GM23338 (cell line): ENCODE data around the gene SH3BP2. TPM values are rescaled to one million over a fixed set of nuclear protein-coding genes. Genes with fewer than 3 reads are reported as not detected.
A peak's percentile ranks its signal among the peaks of the same experiment; 100 is the strongest.

Experiments
- ATAC-seq: fragments of 200-7000 bp; cut with Tn5 transposase; 3 replicates; pipeline ENCODE4 v1.9.1; 2020
- DNase-seq: peaks from one replicate; pipeline ENCODE4 v3.0.0-alpha.2; 2015; ENCODE audit warnings: low spot score
- H2AFZ ChIP-seq: fragments of 200-600 bp; sonication (generic); 2 replicates; pipeline ENCODE4 v1.8.0; 2016; ENCODE audit warnings: antibody characterized with exemption, mild to moderate bottlenecking, moderate library complexity
- H3F3A ChIP-seq: fragments of 200-600 bp; sonication (generic); replicated peaks from 2 replicates; pipeline ENCODE4 v1.8.0; 2017; ENCODE audit warnings: antibody characterized with exemption, mixed run types, low read depth
- H3K27ac ChIP-seq: fragments of 200-600 bp; sonication (generic); 2 replicates; pipeline ENCODE4 v1.6.1; 2016; ENCODE audit warnings: low read depth
- H3K27me3 ChIP-seq: fragments of 200-600 bp; sonication (generic); 2 replicates; pipeline ENCODE4 v1.8.0; 2016; ENCODE audit warnings: mild to moderate bottlenecking, mixed run types, moderate library complexity; ENCODE audit not compliant: insufficient read depth
- H3K36me3 ChIP-seq: fragments of 200-600 bp; sonication (generic); 2 replicates; pipeline ENCODE4 v1.8.0; 2016; ENCODE audit warnings: mild to moderate bottlenecking; ENCODE audit not compliant: insufficient read depth
- H3K4me1 ChIP-seq: fragments of 200-600 bp; sonication (generic); 2 replicates; pipeline ENCODE4 v1.8.0; 2016; ENCODE audit warnings: mild to moderate bottlenecking, moderate library complexity; ENCODE audit not compliant: insufficient read depth
- H3K4me2 ChIP-seq: fragments of 200-600 bp; sonication (generic); 2 replicates; pipeline ENCODE4 v1.7.1; 2017; ENCODE audit warnings: mixed run types
- H3K4me3 ChIP-seq: fragments of 200-600 bp; sonication (generic); 2 replicates; pipeline ENCODE4 v1.6.1; 2016; ENCODE audit warnings: mixed run types
- H3K79me2 ChIP-seq: fragments of 200-600 bp; sonication (generic); replicated peaks from 2 replicates; pipeline ENCODE4 v1.8.0; 2017; ENCODE audit warnings: mild to moderate bottlenecking; ENCODE audit not compliant: insufficient read depth
- H3K9me2 ChIP-seq: fragments of 200-600 bp; sonication (generic); 2 replicates; pipeline ENCODE4 v1.8.0; 2017; ENCODE audit not compliant: insufficient read depth
- H4K20me1 ChIP-seq: fragments of 200-600 bp; sonication (generic); replicated peaks from 2 replicates; pipeline ENCODE4 v1.8.0; 2017; ENCODE audit warnings: mild to moderate bottlenecking; ENCODE audit not compliant: insufficient read depth
- H3K27ac Mint-ChIP-seq: 2 replicates; pipeline ENCODE4 v1.8.0; 2020; ENCODE audit warnings: inconsistent platforms, mild to moderate bottlenecking, moderate library complexity, mixed read lengths
- H3K27me3 Mint-ChIP-seq: 3 replicates; pipeline ENCODE4 v1.8.0; 2022; ENCODE audit warnings: low read depth, mild to moderate bottlenecking, moderate library complexity, mixed read lengths, inconsistent platforms; ENCODE audit not compliant: insufficient read depth, poor library complexity
- H3K36me3 Mint-ChIP-seq: 3 replicates; pipeline ENCODE4 v1.8.0; 2021; ENCODE audit warnings: low read depth, mild to moderate bottlenecking, inconsistent platforms, moderate library complexity, mixed read lengths
- H3K4me1 Mint-ChIP-seq: 3 replicates; pipeline ENCODE4 v1.8.0; 2020; ENCODE audit warnings: mild to moderate bottlenecking, inconsistent platforms, mixed read lengths
- H3K4me3 Mint-ChIP-seq: 3 replicates; pipeline ENCODE4 v1.8.0; 2021; ENCODE audit warnings: moderate library complexity, mild to moderate bottlenecking, inconsistent platforms, mixed read lengths
- H3K9me3 Mint-ChIP-seq: 3 replicates; pipeline ENCODE4 v1.8.0; 2020; ENCODE audit warnings: moderate library complexity, mild to moderate bottlenecking, inconsistent platforms, mixed read lengths
- CREB1 ChIP-seq: fragments of 250-450 bp; sonication (Bioruptor Pico); IDR thresholded peaks from 2 replicates; pipeline ENCODE4 v1.5.0; 2020; ENCODE audit warnings: low read depth, mild to moderate bottlenecking, moderate library complexity
- EZH2 ChIP-seq: fragments of 200-600 bp; sonication (generic); IDR thresholded peaks from one replicate; pipeline ENCODE4 v1.8.0; 2017; ENCODE audit warnings: antibody characterized with exemption, mild to moderate bottlenecking, low read depth; ENCODE audit not compliant: unreplicated experiment
- JUNB ChIP-seq: IDR thresholded peaks from one replicate; pipeline ENCODE4 v1.6.1; 2016; ENCODE audit warnings: antibody characterized with exemption; ENCODE audit not compliant: unreplicated experiment
- NANOG ChIP-seq: IDR thresholded peaks from 2 replicates; pipeline ENCODE4 v1.6.1; 2016; ENCODE audit warnings: antibody characterized with exemption, borderline replicate concordance
- ZNF114 ChIP-seq: fragments of 250-450 bp; sonication (Bioruptor Pico); IDR thresholded peaks from 2 replicates; pipeline ENCODE4 v1.5.0; 2020; ENCODE audit warnings: mild to moderate bottlenecking, moderate library complexity
- polyA plus RNA-seq: library from polyadenylated mRNA; unstranded; fragments of >200 nt; fragmentation: Nextera tagmentation; extraction: Ambion mirVana; gene quantifications from 2 replicates; pipeline ENCODE4 v1.2.1, GENCODE V29; 2016
- total RNA-seq: library from RNA; depleted of rRNA; stranded (reverse); fragments of >200 nt; shearing (Covaris generic); gene quantifications from 2 replicates; pipeline ENCODE4 v1.2.3, GENCODE V29; 2014
- TF ChIP-seq, protein P1 (sequence below): fragments of 250-450 bp; sonication (Bioruptor Pico); IDR thresholded peaks from 2 replicates; pipeline ENCODE4 v1.5.0; 2020; ENCODE audit warnings: mild to moderate bottlenecking, moderate library complexity
- TF ChIP-seq, protein P2 (sequence below), 2 experiments: fragments of 200-600 bp in 1 of 2; sonication (generic) in 1 of 2; conservative IDR thresholded peaks; 2 replicates each; pipeline versions ENCODE4 v1.5.1 to v1.6.1; 2016 to 2017; ENCODE audit warnings: antibody characterized with exemption in 2 of 2, low read depth in 2 of 2, mild to moderate bottlenecking in 2 of 2, moderate library complexity in 1 of 2

SH3BP2 gene
- total and polyA plus RNA-seq, 2 experiments from 2014 or later: 15.2 to 43.9 TPM

DNA sequence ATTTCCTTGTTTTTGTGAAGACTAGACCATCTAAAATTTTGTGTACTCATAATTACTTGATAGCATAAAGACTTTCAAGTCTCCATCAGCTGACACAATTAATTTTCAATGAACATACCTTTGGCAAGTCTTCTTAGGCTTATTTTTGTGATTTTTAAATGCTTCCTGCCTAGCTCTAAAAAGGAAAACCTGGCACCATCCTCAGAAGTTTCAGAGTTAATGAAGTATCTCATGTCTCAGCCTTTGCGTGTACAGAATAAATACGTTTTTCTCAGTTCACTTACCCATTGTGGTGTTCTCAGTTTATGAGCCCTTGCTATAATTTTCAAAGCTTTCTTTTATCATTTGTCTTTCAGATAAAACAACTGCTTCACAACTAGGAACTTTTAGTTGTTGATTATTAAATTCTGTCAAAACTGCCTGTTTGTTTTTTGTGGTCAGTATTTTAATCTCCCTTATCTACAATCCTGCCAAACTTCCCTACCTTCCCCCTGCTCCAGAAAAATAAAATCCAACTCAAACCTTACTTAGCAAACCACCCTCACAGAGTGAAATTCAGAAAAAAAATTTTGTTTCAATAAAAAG lies 72.4 kb downstream of the SH3BP2 start (continued):
- TF ChIP-seq, protein P1, sequence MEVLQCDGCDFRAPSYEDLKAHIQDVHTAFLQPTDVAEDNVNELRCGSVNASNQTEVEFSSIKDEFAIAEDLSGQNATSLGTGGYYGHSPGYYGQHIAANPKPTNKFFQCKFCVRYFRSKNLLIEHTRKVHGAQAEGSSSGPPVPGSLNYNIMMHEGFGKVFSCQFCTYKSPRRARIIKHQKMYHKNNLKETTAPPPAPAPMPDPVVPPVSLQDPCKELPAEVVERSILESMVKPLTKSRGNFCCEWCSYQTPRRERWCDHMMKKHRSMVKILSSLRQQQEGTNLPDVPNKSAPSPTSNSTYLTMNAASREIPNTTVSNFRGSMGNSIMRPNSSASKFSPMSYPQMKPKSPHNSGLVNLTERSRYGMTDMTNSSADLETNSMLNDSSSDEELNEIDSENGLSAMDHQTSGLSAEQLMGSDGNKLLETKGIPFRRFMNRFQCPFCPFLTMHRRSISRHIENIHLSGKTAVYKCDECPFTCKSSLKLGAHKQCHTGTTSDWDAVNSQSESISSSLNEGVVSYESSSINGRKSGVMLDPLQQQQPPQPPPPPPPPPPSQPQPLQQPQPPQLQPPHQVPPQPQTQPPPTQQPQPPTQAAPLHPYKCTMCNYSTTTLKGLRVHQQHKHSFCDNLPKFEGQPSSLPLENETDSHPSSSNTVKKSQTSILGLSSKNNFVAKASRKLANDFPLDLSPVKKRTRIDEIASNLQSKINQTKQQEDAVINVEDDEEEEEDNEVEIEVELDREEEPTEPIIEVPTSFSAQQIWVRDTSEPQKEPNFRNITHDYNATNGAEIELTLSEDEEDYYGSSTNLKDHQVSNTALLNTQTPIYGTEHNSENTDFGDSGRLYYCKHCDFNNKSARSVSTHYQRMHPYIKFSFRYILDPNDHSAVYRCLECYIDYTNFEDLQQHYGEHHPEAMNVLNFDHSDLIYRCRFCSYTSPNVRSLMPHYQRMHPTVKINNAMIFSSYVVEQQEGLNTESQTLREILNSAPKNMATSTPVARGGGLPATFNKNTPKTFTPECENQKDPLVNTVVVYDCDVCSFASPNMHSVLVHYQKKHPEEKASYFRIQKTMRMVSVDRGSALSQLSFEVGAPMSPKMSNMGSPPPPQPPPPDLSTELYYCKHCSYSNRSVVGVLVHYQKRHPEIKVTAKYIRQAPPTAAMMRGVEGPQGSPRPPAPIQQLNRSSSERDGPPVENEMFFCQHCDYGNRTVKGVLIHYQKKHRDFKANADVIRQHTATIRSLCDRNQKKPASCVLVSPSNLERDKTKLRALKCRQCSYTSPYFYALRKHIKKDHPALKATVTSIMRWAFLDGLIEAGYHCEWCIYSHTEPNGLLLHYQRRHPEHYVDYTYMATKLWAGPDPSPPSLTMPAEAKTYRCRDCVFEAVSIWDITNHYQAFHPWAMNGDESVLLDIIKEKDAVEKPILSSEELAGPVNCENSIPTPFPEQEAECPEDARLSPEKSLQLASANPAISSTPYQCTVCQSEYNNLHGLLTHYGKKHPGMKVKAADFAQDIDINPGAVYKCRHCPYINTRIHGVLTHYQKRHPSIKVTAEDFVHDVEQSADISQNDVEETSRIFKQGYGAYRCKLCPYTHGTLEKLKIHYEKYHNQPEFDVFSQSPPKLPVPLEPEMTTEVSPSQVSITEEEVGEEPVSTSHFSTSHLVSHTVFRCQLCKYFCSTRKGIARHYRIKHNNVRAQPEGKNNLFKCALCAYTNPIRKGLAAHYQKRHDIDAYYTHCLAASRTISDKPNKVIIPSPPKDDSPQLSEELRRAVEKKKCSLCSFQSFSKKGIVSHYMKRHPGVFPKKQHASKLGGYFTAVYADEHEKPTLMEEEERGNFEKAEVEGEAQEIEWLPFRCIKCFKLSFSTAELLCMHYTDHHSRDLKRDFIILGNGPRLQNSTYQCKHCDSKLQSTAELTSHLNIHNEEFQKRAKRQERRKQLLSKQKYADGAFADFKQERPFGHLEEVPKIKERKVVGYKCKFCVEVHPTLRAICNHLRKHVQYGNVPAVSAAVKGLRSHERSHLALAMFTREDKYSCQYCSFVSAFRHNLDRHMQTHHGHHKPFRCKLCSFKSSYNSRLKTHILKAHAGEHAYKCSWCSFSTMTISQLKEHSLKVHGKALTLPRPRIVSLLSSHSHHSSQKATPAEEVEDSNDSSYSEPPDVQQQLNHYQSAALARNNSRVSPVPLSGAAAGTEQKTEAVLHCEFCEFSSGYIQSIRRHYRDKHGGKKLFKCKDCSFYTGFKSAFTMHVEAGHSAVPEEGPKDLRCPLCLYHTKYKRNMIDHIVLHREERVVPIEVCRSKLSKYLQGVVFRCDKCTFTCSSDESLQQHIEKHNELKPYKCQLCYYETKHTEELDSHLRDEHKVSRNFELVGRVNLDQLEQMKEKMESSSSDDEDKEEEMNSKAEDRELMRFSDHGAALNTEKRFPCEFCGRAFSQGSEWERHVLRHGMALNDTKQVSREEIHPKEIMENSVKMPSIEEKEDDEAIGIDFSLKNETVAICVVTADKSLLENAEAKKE (CRISPR knock-in tag): no peak
- TF ChIP-seq EZH2: no peak
- TF ChIP-seq, protein P2, sequence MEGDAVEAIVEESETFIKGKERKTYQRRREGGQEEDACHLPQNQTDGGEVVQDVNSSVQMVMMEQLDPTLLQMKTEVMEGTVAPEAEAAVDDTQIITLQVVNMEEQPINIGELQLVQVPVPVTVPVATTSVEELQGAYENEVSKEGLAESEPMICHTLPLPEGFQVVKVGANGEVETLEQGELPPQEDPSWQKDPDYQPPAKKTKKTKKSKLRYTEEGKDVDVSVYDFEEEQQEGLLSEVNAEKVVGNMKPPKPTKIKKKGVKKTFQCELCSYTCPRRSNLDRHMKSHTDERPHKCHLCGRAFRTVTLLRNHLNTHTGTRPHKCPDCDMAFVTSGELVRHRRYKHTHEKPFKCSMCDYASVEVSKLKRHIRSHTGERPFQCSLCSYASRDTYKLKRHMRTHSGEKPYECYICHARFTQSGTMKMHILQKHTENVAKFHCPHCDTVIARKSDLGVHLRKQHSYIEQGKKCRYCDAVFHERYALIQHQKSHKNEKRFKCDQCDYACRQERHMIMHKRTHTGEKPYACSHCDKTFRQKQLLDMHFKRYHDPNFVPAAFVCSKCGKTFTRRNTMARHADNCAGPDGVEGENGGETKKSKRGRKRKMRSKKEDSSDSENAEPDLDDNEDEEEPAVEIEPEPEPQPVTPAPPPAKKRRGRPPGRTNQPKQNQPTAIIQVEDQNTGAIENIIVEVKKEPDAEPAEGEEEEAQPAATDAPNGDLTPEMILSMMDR (conservative IDR thresholded peaks at IDR 0.05; ENCODE audit: low read depth in 2 of 2): no peak

DNA sequence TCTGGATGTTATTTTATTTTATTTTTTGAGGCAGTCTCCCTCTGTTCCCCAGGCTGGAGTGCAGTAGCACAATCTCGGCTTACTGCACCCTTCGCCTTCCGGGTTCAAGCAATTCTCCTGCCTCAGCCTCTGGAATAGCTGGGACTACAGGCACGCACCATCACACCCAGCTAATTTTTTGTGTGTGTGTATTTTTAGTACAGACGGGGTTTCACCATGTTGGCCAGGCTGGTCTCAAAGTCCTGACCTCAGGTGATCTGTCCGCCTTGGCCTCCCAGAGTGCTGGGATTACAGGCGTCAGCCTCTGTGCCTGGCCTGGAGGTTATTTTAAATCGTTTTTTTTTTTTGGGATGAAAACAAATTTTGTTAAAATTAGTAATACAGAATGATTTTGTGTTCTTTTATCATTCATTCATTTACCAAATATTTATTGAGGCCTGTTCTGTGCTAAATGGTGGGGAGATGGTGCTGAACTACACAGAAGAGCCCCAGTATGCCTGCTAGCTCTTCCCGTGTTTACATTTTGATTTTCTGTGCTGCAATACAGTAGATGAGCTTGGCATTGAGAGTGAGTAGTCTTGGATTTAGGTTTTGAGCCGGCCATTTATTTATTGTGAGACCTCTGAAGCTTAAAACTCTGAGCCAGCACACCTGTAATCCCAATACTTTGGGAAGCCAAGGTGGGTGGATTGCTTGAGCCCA lies 73.4 kb downstream of the SH3BP2 start:
- peaks cover 65% of the 10 kb centered on the region for H3K4me1 Mint-ChIP-seq
- H3K4me3 ChIP-seq: no peak overlapping the region
- ATAC-seq: no peak
- H3F3A ChIP-seq: 0 out of 2 replicates have a peak, but pooled peaks cover 5% of the 10 kb centered on the region
- no peak for DNase-seq
- peak overlapping the region; percentile 92 for H3K27ac ChIP-seq
- no peaks in the 10 kb centered on the region for H3K27me3 Mint-ChIP-seq
- H3K36me3 ChIP-seq: no peaks in the 10 kb centered on the region
- 0 out of 2 replicates have a peak overlapping the region, but pooled peaks have one; percentile 54 for H3K27ac Mint-ChIP-seq
- peak overlapping the region; percentile 44; the same call in 1 of the 2 replicates for H3K4me2 ChIP-seq
- H3K36me3 Mint-ChIP-seq: no peaks in the 10 kb centered on the region
- peaks cover 68% of the 10 kb centered on the region for H3K4me1 ChIP-seq
- no peaks in the 10 kb centered on the region for H3K9me3 Mint-ChIP-seq
- no peaks in the 10 kb centered on the region for H3K9me2 ChIP-seq
- H3K27me3 ChIP-seq: no peaks in the 10 kb centered on the region
- H3K4me3 Mint-ChIP-seq: no peak overlapping the region
- H2AFZ ChIP-seq: no peak overlapping the region
- H4K20me1 ChIP-seq: peaks cover 6% of the 10 kb centered on the region; the same call in 1 of the 2 replicates
- H3K79me2 ChIP-seq: peaks cover 92% of the 10 kb centered on the region
- TF ChIP-seq NANOG (no peak), JUNB (no peak), ZNF114 (no peak), CREB1 (CRISPR knock-in tag) (no peak)
